ENCODE results near the gene IL6R.
"Not testable (repeated sequence)": the region's sequence is repeated elsewhere in the genome, so short reads cannot be mapped to it uniquely, and the experiment has no call there.

Gene IL6R

DNA sequence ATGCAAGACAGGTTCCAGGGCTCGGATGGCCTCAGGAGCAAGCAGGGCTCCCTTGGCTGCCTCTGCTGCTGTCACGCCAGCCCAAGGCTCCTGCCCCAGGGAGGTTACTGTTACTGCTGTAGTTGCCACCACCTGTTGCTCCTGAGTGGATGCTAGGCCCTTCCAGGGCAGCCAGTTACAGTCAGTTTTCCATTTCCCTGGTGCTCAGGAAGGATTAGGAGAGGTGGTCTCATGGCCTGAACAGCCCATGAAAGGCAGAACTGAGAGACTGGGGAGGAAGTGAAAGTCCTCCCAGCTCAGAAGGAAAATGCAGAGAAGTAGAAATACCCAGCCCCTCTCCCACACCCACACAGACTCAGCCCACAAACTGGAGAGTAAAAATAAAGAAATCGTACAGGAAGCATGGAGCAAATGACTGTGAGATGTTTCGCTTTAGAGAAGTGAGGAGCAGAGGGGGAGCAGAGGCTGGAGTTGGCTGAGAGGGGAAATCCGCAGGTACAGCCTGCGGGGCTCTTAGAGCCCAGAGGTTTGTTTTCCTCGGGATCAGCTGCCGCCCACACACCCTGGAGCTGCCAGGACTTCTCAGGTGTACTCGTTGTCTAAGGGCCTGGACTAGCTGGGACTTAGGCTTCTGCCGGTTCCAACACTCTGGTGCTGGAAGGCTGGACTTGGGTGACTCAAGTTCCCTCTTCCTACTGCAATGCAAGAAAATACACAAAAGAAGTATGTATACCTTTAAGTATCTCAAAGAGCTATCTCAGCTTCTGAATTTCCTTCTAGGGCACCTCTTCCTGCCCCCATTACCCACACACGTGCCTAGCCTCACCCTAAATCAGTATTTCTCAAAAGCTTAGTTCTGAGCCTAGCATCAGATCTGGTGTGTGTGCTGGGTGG lies 2.3 kb downstream of the IL6R start:
- DNase-seq = peak; percentile 80

DNA sequence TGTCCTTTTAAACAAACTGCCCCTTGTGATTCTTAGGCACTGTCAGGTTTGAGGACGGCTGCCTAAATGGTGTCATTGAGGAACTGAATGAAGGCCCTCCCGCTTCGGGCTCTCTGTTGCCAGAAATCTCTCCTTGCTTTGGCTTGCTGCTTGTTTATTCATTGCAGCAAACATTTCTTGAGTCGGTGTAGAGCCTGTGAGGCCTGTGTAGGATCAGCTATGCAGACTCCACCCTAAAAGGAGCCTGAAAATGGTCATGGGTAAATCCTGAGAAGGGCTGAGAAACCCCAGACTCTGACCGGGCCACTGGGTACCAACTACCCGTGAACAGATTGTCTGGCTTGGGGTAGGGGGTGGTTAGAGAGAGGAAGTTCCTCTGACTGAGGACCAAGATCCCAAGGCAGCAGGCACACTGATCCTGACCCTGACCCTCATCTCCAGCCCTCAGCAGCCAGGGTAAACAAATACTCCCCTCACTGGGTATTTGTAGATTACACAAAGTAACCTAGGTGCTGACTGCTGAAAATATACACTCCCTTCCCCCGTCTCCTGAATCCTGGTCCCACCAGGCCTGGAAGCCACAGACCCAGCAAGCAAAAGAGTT lies 3.1 kb downstream of the IL6R start:
- no peak for DNase-seq

DNA sequence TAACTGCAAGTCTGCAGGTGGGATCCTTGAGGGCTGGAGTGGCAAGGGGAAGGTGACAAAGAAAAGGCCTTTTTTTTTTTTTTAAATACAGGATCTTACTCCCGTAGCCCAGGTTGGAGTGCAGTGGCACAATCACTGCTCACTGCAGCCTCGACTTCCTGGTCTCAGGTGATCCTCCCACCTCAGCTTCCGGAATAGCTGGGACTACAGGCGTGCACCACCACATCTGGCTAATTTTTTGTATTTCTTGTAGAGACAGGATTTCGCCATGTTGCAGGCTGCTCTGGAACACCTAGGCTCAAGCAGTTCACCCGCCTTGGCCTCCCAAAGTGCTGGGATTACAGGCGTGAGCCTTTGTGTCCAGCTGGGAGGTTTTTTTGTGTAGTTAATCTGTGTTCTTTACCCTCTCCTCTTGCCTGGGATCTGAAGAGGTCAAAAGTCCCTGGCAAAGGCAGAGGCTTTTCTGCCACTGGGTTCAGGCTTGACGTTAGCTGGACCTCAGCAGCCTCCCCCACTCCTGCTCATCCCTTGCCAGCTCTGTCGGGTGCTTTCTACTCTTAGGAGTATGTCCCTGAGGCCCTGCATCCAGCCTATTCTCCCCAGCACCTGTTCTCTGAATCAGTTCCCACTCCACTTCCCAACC lies 5.2 kb downstream of the IL6R start:
- peak; percentile 77 for DNase-seq

DNA sequence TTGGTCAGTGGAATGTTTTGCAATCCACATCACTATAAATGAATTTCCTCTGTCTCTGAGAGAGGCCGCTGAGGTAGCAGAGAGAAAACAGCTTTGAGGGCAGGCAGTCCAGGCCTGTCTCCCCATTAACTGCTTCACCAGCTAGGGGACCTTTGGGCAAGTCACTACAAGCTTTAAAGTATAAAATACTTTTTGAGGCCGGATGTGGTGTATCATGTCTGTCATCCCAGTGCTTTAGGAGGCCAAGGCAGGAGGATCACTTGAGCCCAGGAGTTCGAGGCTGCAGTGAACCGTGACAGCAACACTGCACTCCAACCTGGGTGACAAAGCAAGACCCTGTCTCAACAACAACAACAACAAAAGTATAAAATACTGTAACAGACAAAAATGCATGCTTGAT lies 6.4 kb downstream of the IL6R start:
- no peak for DNase-seq

DNA sequence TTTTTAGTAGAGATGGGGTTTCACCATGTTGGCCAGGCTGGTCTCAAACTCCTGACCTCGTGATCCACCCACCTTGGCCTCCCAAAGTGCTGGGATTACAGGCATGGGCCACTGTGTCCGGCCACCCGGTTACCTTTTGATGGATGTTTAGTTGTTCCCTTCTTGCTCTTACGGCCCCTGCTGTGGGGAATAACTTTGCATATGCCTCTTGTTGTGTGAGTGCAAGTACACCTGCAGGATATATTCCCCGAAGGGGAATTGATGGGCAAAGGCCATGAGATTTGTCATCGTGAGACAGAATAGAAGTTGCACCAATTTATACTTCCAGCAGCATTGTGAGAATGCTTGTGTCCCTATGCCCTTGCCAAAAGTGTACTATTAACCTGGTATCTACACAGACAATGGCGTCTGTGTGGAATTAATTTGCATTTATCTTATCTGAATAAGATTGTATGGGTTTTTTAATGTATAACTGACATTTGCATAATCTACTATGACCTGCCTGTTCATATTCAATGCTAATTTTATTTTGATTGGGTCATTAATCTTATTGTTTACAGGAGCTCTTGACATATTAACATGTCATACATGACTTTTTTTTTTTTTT lies 8.1 kb downstream of the IL6R start:
- no peak for DNase-seq

DNA sequence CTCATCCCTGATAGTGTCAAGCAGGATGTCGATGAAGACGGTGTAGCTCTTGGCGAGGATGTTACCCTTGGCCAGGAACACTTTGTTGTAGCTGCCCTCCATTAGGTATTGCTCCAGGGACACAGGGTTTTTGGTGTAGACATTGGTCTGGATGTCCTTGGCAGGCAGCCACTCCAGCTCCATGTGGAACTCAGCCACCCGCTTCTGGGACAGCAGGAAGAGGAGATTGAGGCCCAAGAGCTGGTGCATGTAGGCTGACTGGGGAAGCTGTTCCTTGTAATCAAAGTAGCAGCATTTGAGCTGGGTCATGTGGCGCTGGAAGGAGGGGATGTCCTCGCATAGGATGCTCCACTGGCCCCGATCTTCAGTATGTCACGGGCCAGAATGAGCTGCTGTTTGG lies 9.5 kb downstream of the IL6R start:
- no peak for DNase-seq

DNA sequence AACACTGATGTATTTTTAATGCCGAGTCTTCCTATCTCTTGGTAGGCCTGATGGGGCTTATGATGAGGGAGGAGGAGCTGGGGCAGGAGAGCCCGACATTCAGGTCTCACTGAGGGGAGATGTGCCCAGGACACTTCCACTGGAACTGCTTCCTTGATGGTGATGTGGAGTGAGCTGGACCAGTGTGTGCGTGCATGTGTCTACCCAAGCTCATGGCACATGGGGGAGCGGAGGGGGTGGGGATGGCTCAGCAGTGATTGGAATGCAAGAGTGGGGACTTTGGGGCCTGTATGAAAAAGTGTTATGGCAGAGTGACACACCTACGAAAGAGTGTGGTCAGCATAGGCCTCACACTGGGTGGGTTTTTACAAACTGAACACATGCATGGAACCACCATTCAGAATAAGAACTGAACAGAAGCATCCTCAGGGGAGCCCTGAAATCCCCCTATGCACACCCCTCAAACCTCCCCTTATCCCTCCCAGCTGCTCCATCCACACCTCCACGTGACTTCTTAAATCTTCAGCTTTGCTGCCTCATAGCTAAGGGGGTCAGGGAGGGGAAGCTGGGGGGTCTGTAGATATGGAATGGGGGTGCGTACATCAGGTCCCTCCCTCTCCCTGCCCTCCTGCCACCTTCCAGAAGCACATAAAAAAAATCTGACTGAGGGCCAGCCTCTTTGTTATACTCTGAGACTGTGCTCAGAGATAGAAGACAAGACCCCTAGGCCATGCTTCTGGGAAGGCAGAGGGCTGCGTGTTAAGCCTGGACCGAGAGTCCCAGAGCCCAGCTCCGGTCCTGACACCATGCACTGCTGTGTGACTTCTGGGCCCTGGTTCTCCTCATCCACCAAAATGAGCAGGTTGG lies 11.6 kb downstream of the IL6R start:
- peak; percentile 61 for DNase-seq

DNA sequence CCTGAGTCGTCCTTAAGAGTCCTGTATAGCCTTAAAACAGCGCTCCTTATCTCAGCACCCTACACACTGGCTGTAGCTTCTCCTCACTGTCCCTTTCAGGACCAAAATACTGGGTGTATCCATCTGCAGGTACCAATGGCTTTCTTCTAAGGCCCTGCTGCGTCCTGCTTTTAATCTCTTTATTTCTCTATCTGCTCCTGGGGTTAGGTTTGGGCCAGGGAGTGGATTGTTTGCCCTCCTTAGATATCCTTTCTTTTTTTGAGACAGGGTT lies 12.1 kb downstream of the IL6R start:
- no peak for DNase-seq

DNA sequence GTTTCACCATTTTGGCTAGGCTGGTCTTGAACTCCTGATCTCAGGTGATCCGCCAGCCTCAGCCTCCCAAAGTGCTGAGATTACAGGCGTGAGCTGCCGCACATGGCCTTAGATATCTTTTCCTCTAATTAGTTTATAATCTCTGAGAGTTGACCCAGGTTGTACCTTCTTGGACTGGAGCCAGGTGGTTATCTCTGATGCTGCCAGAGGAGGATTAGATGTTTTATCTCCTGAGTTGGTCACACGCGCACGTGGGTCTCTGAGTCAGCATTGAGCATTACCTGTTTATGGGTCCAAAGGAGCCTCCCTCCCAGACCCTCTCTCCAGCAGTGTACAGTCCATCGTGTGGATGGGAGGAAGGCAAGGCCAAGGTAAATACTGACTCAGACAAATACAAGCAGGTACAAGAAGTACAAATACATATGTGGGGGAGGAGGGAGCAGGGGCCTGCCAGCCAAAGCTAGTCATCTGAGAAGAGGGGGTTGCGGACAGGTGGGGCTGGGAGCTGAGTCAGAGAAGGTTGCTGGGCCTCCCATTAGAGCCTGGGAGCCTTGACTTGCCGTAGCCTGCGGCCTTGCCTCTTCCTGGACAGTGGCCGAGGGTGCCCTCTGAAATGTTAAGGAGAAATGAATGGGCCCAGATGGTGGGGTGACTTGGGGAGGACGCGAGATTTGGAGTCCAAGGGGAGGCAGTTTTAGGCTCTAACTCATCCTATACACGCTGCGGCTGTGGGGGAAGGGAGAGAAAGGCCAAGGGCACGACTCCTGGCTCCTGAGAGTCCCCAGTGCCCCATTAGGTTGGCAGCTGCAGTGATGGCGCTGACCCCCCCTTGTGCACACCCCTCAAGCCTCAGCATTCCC lies 13.1 kb downstream of the IL6R start:
- peak; percentile 79 for DNase-seq

DNA sequence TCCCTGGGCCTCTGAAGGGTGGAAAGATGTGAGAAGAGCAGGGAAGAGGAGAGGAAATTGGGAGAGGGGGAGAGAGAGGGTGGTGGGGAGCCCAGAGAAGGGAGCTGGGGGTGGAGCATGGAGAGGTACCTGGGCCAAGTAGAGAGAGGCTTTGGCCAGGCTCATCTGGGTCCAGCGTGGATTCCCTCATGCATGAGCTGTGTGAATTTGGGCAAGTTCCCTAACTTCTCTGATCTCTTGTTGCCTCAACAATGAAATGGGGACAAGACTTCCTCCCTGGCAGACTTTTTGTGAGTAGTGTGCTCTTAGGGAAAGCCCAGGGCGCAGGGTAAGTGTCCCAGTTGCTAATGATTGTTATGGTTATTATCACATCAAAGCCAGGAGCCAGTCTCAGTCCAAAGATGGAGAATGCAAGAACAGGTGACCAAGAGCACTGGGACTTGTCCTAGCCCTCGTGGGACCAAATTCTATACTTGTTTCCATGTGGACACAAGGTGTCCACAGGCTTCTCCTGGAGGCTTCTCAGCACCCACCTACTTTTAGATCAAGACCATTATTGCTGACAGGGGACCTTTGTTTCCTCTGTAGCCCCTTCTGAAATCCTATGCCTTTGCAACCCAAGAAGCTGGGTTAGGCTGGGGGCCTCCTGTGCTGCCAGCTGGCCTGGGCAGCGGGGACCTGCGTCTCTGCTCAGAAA lies 13.9 kb downstream of the IL6R start:
- peak; percentile 60 for DNase-seq

DNA sequence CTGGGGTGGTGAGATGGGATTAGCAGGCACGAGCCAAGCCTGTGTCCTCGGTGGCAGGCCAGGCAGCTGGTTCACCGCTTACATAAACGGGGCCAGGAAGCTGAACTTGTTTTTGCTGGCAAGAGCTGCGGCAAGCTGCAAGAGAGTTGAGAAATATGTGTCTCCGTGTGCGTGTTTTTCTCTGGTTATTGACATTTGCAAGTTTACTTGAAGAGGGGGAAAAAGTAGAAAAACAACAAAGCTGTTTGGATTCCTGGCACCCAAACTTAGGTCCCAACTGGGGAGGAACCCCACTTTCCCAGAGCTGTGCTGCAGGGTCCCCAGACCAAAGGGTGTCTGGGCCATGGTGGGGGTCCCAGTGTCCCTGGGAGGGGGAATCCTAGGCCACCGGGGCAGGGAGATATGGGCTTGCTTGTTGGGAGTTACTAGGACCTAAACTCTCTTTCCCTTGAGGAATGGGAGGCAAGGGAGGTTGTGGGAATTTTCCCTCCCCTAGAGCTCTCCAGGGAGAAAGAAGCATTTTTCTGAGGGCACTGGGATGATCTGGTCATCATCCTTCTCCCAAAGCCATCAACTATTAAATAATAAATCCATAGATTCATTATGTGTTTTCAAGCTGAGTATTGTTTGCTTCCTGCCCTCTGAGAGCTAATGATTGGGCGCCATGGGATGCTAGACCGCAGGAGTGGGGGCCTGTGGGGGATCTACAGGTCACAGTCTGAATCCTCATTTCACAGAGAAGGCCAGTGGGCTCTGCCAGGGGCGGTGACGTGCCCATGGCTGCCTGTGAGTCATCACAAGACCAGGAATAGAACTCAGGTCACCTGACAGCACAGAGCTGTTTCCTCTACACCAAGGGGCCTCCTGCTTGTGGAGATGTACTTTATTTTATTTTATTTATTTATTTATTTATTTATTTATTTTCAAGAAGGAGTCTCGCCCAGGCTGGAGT lies 14.8 kb downstream of the IL6R start:
- peak; percentile 87 for DNase-seq

DNA sequence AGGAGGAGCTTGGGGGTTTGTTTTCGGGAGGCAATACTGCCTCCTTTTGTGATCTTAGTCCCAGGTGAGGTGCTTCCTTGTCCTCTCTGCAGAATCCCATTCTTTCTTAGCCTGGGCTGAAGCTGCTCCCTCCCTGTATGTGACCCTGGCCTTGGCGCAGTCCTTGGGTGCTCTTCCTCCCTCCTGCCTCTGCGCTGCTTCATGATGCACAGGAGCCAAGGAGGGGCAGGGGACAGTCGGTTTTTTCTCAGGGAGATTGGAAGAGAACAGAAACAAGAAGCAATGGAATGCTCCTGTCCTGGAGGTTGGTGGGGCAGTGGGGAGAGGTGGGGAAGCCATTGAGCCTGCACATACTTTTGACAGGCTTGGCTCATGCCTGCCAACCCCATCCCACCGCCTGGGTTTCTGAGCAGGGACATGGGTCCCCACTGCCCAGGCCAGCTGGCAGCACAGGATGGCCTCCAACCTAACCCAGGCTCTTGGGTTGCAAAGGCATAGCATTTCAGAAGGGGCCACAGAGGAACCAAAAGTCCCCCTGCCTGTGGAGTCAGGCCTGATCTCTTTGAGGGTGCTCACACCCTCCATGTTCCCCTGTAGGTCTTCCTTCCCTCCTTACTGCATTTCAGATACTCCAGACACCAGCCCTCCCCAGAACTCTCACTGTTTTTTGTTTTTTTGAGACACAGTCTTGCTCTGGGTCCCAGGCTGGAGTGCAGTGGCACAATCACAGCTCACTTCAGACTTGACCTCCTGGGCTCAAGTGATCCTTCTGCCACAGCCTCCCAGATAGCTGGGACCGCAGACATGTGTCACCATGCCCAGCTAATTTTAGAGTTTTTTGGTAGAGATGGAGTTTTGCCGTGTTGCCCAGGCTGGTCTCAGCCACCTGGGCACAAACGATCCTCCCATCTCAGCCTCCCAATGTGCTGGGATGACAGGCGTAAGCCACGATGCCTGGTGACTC lies 16.1 kb downstream of the IL6R start:
- no peak for DNase-seq

DNA sequence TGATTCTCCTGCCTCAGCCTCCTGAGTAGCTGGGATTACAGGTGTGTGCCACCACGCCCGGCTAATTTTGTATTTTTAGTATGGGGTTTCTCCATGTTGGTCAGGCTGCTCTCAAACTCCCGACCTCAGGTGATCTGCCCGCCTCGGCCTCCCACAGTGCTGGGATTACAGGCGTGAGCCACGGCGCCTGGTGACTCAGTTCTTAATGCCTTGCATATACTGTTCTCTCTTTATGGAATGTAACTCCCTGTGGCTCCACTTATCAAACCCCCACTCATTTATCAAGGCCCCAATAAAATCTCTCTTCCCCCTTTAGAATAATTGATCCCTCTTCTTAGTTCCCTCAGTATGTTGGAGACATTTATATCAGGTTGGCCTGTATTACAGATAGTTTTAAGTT lies 16.9 kb downstream of the IL6R start:
- DNase-seq = not testable (repeated sequence)

DNA sequence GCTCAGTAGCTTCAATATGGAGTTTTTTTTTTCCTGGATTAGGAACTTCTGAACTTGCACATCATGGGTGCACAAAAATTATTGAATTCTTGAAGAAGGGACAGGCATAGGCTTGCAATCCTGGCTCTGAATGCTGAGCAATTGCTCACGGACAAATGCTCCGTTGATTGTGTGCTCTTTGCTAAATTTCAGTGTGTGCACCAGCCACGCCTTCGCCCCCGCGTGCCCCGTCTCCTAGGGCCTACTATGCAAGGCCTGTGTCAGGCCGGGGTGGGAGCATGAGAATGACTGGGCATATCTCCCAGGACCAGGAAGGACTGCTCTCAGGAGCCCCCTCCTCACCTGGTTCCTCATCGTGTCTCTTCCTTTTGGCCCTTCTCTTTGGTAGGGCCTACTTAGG lies 17.4 kb downstream of the IL6R start:
- DNase-seq = no peak

DNA sequence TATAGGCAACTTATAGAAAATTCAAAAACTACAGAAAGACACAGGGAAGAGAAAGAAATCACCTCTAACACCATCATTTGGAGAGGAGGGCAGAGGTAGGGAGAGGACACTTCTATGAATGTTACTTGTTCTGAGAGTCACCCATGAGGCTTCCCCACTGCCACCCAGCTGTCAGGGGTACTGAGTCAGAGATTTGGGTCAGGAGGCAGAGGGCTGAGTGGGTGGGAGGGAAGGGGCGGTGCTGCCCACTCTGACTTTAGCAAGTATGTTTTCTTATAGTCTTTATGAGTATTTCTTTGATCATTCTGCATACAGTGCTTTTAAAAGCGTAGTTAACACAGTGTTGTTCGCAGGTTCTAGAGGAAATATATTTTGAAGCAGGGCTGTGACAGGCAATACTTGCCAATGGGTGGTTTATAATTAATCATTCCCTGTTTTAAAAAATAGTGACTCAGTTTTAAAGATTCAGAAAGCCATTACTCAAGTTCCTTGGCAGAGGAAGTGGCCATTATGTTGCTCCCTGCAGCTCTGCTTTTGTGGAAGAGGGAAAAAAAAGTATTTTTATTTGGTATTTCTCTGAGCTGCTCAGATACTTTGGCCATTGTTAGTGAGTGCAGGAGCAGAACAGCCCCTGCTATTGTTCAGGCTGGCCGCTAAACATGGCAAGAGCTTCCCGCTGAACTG lies 18.3 kb downstream of the IL6R start:
- DNase-seq = peak; percentile 79

DNA sequence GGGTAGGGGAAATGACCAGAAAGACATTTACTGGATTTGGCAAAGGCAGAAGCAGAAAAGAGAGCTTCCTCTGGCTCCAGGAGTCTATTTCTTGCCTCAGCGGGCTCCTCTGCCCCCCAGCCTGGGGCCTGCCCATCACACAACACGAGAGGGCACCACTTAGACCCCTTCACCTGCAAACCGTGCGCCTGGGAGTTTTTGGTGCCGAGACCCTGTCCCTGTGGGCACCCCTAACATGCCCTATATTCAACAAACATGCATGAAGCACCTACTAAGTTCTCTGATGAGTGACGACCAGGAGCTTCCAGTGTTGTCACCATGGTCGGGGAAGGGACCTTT lies 18.8 kb downstream of the IL6R start:
- no peak for DNase-seq

DNA sequence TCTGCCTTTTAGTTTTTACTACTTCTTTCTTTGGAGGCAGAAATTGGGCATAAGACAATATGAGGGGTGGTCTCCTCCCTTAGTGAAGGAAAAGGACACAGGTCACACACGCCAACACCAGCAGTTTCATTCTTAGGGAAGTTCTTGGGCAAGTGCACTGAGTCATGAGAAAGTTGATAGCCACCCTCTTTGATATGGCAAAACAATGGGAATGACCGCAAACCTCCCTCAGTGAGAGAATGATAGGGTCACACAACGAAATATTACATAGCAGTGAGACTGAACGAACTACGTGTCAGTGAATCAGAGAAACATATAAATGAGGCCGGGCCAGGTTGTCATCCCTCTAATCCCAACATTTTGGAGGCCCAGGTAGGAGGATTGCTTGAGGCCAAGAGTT lies 20.0 kb downstream of the IL6R start:
- DNase-seq = no peak
